ENCODE measurements around the gene DCDC2. TPM values are rescaled to one million over a fixed set of nuclear protein-coding genes. Genes with fewer than 3 reads are reported as not detected.
"Not testable (repeated sequence)": the region's sequence is repeated elsewhere in the genome, so short reads cannot be mapped to it uniquely, and the experiment has no call there.

The DCDC2 gene
- total and polyA plus RNA-seq, 5 donors from 2014 or later: 0.39 TPM; not detected in 4

GRCh38 chr6:24374612-24375011 is 16.8 kb upstream of the DCDC2 start:
- DNase-seq (no peak), ATAC-seq (ENCODE audit: low read depth in 2 of 2) (no peak)
- no peaks in the 10 kb centered on the region for H3K36me3 ChIP-seq (ENCODE audit: control insufficient read depth, insufficient read depth, low read length)
- no peaks in the 10 kb centered on the region for H3K9me3 Mint-ChIP-seq
- no peaks in the 10 kb centered on the region for H3K4me1 Mint-ChIP-seq
- H3K27ac Mint-ChIP-seq: no peak overlapping the region
- H3K36me3 Mint-ChIP-seq: no peaks in the 10 kb centered on the region
- no peak overlapping the region for H3K4me3 ChIP-seq (ENCODE audit: low read depth, low read length)
- H3K4me3 Mint-ChIP-seq: no peak overlapping the region
- no peaks in the 10 kb centered on the region for H3K27me3 ChIP-seq (ENCODE audit: control insufficient read depth, insufficient read depth, low read length)
- H3K27me3 Mint-ChIP-seq: peaks cover 40% of the 10 kb centered on the region
- H3K27ac ChIP-seq (ENCODE audit: insufficient read depth, low read length, poor library complexity, severe bottlenecking): no peak overlapping the region
- no peaks in the 10 kb centered on the region for H3K4me1 ChIP-seq (ENCODE audit: control insufficient read depth, insufficient read depth, low read length, poor library complexity, severe bottlenecking)
- H3K9me3 ChIP-seq (ENCODE audit: control insufficient read depth in 2 of 2, low read length in 2 of 2): no peaks in the 10 kb centered on the region

- peaks cover 36% of the 10 kb centered on the region for H3K27me3 Mint-ChIP-seq
- not testable (repeated sequence) for ATAC-seq (ENCODE audit: low read depth in 2 of 2); H3K27ac Mint-ChIP-seq
Observed at GRCh38 chr6:24365103-24365633, 7.3 kb upstream of the DCDC2 start.

DNA sequence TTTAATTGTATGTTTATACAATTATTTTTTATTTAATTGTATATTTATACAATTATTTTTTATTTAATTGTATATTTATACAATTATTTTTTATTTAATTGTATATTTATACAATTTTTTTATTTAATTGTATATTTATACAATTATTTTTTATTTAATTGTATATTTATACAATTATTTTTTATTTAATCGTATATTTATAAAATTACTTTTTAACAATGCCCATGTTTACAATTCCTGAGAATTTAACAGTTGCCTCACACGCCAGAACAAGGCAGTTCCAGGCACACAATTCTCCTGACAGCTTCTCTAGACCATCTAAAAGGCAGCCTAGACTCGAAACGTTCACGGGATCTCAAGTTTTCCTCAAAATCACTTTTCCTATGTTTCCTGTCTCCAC is 4.5 kb upstream of the DCDC2 start:
- H3K36me3 Mint-ChIP-seq: not testable (repeated sequence)

More at GRCh38 chr6:24365103-24365633, 7.3 kb upstream of the DCDC2 start:
- H3K4me3 Mint-ChIP-seq; H3K4me1 Mint-ChIP-seq; H3K9me3 Mint-ChIP-seq; H3K36me3 ChIP-seq (ENCODE audit: control insufficient read depth, insufficient read depth, low read length); H3K36me3 Mint-ChIP-seq; DNase-seq; H3K4me3 ChIP-seq (ENCODE audit: low read depth, low read length); H3K9me3 ChIP-seq (ENCODE audit: control insufficient read depth in 2 of 2, low read length in 2 of 2); H3K27ac ChIP-seq (ENCODE audit: insufficient read depth, low read length, poor library complexity, severe bottlenecking); H3K4me1 ChIP-seq (ENCODE audit: control insufficient read depth, insufficient read depth, low read length, poor library complexity, severe bottlenecking): not testable (repeated sequence)
- H3K27me3 ChIP-seq (ENCODE audit: control insufficient read depth, insufficient read depth, low read length): peaks cover 23% of the 10 kb centered on the region

DNA sequence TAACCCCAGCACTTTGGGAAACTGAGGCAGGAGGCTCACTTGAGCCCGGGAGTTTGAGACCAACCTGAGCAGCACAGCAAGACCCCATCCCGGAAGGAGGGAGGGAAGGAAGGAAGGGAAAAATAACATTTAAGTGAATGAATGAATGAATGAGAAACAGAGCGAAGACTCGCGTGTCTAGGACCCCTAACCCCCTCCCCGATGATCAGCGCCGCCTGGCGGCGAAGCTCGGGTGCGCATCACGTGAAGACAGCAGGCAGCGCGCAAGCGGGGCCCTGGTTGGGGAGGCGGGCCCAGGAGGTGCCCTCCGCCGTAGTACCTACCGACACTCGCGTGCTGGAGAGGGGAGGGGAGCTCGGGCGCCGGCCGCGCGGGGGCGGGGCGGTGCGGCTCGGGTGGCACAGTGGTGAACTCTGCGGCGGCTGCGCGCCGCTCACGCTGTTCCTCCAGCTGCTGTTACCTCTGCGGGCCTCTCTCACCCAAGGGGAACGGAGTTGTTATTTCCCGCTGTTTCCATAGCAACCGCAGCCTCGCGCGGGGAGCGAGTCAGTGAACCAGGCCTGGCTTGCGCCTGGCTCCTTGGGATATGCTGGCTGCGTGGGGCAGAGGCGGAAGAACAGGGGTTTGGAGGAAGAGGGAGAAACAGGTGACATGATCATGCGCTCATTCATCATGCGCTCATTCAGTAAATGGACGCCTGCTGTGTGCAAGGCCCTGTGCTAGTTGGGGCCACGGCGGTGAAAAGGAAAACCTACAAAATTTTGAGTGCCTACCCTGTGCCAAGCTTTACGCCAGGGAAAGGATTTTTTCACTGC is 2.0 kb upstream of the DCDC2 start:
- Mint-ChIP-seq H3K36me3 (no peaks in the 10 kb centered on the region), H3K27ac (peak overlapping the region in 2 of 3 donors; percentile 77 to 80), H3K4me3 (peak overlapping the region; percentile 72 to 86 (median 79)), H3K27me3 (peaks cover 25% of the 10 kb centered on the region), H3K4me1 (peaks cover 0 to 26% (median 20%) of the 10 kb centered on the region in 4 donors), H3K9me3 (peaks cover 0 to 2% (median 0%) of the 10 kb centered on the region in 7 donors)
- no peaks in the 10 kb centered on the region for H3K9me3 ChIP-seq (ENCODE audit: control insufficient read depth in 2 of 2, low read length in 2 of 2)
- peaks cover 18% of the 10 kb centered on the region for H3K27me3 ChIP-seq (ENCODE audit: control insufficient read depth, insufficient read depth, low read length)
- DNase-seq: peak; percentile 50 to 86 (median 67)
- H3K36me3 ChIP-seq (ENCODE audit: control insufficient read depth, insufficient read depth, low read length): no peaks in the 10 kb centered on the region
- ATAC-seq (ENCODE audit: low read depth in 2 of 2): peak; percentile 86 to 89
- peak overlapping the region; percentile 53 for H3K4me3 ChIP-seq (ENCODE audit: low read depth, low read length)
- H3K27ac ChIP-seq (ENCODE audit: insufficient read depth, low read length, poor library complexity, severe bottlenecking): no peak overlapping the region
- H3K4me1 ChIP-seq (ENCODE audit: control insufficient read depth, insufficient read depth, low read length, poor library complexity, severe bottlenecking): peaks cover 21% of the 10 kb centered on the region

More for the DNA sequence above, 4.5 kb upstream of the DCDC2 start:
- ATAC-seq (ENCODE audit: low read depth in 2 of 2); H3K4me3 Mint-ChIP-seq; DNase-seq; H3K27ac Mint-ChIP-seq; H3K27ac ChIP-seq (ENCODE audit: insufficient read depth, low read length, poor library complexity, severe bottlenecking); H3K9me3 ChIP-seq (ENCODE audit: control insufficient read depth in 2 of 2, low read length in 2 of 2); H3K9me3 Mint-ChIP-seq; H3K36me3 ChIP-seq (ENCODE audit: control insufficient read depth, insufficient read depth, low read length); H3K4me3 ChIP-seq (ENCODE audit: low read depth, low read length): not testable (repeated sequence)
- Mint-ChIP-seq H3K4me1 (peaks cover 0 to 21% (median 17%) of the 10 kb centered on the region in 4 donors), H3K27me3 (peaks cover 22% of the 10 kb centered on the region)
- Histone ChIP-seq H3K27me3 (ENCODE audit: control insufficient read depth, insufficient read depth, low read length) (peaks cover 24% of the 10 kb centered on the region), H3K4me1 (ENCODE audit: control insufficient read depth, insufficient read depth, low read length, poor library complexity, severe bottlenecking) (peaks cover 19% of the 10 kb centered on the region)

DNA sequence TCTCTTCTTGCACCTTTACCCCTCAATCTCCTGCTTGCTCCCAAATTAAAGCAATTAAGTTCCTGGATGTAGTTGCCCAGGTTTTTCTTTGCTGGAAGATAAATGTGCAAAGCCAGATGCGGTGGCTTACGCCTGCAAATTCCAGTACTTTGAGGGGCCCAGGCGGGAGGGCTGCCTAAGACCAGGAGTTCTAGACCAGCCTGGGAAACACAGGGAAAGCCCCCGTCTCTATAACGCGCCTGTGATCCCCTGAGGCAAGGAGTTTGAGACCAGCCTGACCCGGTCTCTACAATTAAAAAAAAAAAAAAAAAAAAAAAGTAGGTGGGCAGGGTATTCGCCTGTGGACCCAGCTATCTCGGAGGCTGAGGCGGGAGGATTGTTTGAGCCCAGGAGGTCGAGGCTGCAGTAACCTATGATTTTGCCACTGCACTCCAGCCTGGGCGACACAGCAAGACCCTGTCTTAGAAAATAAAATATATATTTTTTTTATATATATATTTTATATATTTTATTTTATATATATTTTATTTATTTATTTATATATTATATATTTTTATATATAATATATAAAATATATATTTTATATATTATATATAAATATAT is 461 bp upstream of the DCDC2 start:
- Mint-ChIP-seq H3K9me3 (peaks cover 0 to 2% (median 0%) of the 10 kb centered on the region in 7 donors), H3K4me3 (peak overlapping the region; percentile 76 to 86 (median 77)), H3K36me3 (no peaks in the 10 kb centered on the region), H3K27me3 (peaks cover 30% of the 10 kb centered on the region), H3K4me1 (peaks cover 0 to 26% (median 21%) of the 10 kb centered on the region in 4 donors), H3K27ac (peak overlapping the region in 1 of 3 donors; percentile 21)
- ATAC-seq (ENCODE audit: low read depth in 2 of 2): no peak
- Histone ChIP-seq H3K9me3 (ENCODE audit: control insufficient read depth in 2 of 2, low read length in 2 of 2) (no peaks in the 10 kb centered on the region), H3K27me3 (ENCODE audit: control insufficient read depth, insufficient read depth, low read length) (peaks cover 12% of the 10 kb centered on the region), H3K27ac (ENCODE audit: insufficient read depth, low read length, poor library complexity, severe bottlenecking) (no peak overlapping the region), H3K4me3 (ENCODE audit: low read depth, low read length) (peak overlapping the region; percentile 38), H3K4me1 (ENCODE audit: control insufficient read depth, insufficient read depth, low read length, poor library complexity, severe bottlenecking) (peaks cover 21% of the 10 kb centered on the region), H3K36me3 (ENCODE audit: control insufficient read depth, insufficient read depth, low read length) (no peaks in the 10 kb centered on the region)
- peak in 1 of 3 donors; percentile 2 for DNase-seq

GRCh38 chr6:24356310-24356973 is 1.4 kb downstream of the DCDC2 start:
- Mint-ChIP-seq H3K9me3 (peaks cover 0 to 2% (median 0%) of the 10 kb centered on the region in 7 donors), H3K36me3 (no peaks in the 10 kb centered on the region), H3K4me1 (peaks cover 0 to 26% (median 21%) of the 10 kb centered on the region in 4 donors), H3K27ac (no peak overlapping the region), H3K4me3 (peak overlapping the region in 1 of 4 donors; percentile 22), H3K27me3 (peaks cover 30% of the 10 kb centered on the region)
- no peak overlapping the region for H3K4me3 ChIP-seq (ENCODE audit: low read depth, low read length)
- H3K36me3 ChIP-seq (ENCODE audit: control insufficient read depth, insufficient read depth, low read length): no peaks in the 10 kb centered on the region
- no peak overlapping the region for H3K27ac ChIP-seq (ENCODE audit: insufficient read depth, low read length, poor library complexity, severe bottlenecking)
- no peaks in the 10 kb centered on the region for H3K9me3 ChIP-seq (ENCODE audit: control insufficient read depth in 2 of 2, low read length in 2 of 2)
- peaks cover 21% of the 10 kb centered on the region for H3K4me1 ChIP-seq (ENCODE audit: control insufficient read depth, insufficient read depth, low read length, poor library complexity, severe bottlenecking)
- no peak for DNase-seq
- peaks cover 3% of the 10 kb centered on the region for H3K27me3 ChIP-seq (ENCODE audit: control insufficient read depth, insufficient read depth, low read length)
- no peak for ATAC-seq (ENCODE audit: low read depth in 2 of 2)

- no peak for DNase-seq
- no peak for ATAC-seq (ENCODE audit: low read depth in 2 of 2)
- no peaks in the 10 kb centered on the region for H3K36me3 ChIP-seq (ENCODE audit: control insufficient read depth, insufficient read depth, low read length)
- H3K4me1 ChIP-seq (ENCODE audit: control insufficient read depth, insufficient read depth, low read length, poor library complexity, severe bottlenecking): peaks cover 21% of the 10 kb centered on the region
- H3K27ac ChIP-seq (ENCODE audit: insufficient read depth, low read length, poor library complexity, severe bottlenecking): no peak overlapping the region
- Mint-ChIP-seq H3K27me3 (peaks cover 26% of the 10 kb centered on the region), H3K4me3 (no peak overlapping the region), H3K36me3 (no peaks in the 10 kb centered on the region), H3K27ac (no peak overlapping the region), H3K4me1 (peaks cover 0 to 22% (median 15%) of the 10 kb centered on the region in 4 donors), H3K9me3 (peaks cover 0 to 2% (median 0%) of the 10 kb centered on the region in 7 donors)
- H3K27me3 ChIP-seq (ENCODE audit: control insufficient read depth, insufficient read depth, low read length): peaks cover 3% of the 10 kb centered on the region
- no peak overlapping the region for H3K4me3 ChIP-seq (ENCODE audit: low read depth, low read length)
- H3K9me3 ChIP-seq (ENCODE audit: control insufficient read depth in 2 of 2, low read length in 2 of 2): no peaks in the 10 kb centered on the region
Observed at GRCh38 chr6:24355393-24355792, 2.5 kb downstream of the DCDC2 start.
